A204.1 (cell line): ENCODE results near the gene SNX8.
"Not testable (repeated sequence)": the region's sequence is repeated elsewhere in the genome, so short reads cannot be mapped to it uniquely, and the experiment has no call there.

Experiments
- FAIRE-seq: peaks from 2 replicates; lab custom pipeline; 2012; peaks lifted over from hg19 to GRCh38; lab: Jason Lieb, UNC

SNX8 gene, protein sequence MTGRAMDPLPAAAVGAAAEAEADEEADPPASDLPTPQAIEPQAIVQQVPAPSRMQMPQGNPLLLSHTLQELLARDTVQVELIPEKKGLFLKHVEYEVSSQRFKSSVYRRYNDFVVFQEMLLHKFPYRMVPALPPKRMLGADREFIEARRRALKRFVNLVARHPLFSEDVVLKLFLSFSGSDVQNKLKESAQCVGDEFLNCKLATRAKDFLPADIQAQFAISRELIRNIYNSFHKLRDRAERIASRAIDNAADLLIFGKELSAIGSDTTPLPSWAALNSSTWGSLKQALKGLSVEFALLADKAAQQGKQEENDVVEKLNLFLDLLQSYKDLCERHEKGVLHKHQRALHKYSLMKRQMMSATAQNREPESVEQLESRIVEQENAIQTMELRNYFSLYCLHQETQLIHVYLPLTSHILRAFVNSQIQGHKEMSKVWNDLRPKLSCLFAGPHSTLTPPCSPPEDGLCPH

DNA sequence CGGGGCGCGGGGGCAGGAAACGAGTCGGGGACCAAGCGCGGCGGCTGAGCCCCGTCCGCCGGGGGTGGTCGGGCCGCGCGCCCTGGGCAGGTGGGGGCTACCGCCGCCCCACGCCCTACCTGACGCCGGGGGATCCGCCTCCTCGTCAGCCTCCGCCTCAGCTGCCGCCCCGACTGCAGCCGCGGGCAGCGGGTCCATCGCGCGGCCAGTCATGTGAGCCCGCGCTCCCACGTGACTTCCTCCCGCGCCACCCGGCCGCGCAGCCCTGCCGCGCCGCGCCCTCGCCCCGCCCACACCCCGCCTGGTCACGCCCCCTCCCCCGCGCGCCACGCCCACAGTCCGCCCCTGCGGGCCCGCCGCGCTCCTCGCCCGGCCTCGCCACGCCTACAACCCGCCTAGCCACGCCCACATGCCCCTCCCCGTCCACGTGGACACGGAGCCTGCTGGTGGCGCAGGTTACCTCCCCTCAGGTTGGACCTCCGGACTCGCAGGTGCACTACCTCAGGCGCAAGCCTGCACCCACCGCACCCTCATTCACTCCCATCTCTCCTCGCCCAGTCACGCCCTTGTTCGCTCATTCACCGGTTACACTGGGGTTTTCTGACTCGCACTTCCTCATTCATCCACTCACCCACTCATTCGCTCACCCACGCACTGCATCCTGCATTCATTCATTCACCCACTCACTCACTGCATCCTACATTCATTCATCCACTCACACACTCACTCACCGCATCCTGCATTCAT, at the start of gene SNX8:
Gene SNX8 (minus strand): TSS at position 233 of the 747 bp plus-strand sequence. CDS start 20 bp downstream, at position 213.
- no peak for FAIRE-seq

DNA sequence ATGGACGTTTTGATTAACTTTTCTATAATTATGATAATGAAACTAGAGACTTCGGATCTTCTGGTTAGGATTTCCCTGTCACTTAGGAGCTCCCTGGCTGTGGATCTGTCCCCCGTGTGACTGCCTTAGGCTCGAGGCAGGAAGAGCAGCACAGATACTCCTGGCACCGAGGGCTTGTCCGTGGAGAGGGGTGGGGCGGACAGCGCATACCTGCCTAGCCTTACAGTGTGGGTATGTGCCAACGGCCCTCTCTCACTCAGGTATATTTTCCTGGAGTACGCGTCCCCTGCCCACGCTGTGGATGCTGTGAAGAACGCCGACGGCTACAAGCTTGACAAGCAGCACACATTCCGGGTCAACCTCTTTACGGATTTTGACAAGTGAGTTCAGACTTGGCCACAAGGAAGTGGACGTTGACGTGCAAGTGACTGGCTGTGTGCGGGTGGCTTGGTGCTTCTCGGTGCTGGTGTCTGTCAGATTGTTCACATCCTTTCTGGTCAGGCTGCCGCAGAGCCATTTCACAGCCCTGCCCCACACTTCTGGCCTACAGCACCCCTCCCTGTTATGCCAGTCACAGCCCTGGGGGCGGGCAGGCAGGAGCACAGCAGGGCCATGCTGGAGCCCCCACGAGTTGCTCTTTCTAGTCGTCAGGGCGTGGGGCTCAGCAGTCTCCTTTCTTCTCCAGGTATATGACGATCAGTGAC, 48.3 kb upstream of the SNX8 start:
- FAIRE-seq = no peak

DNA sequence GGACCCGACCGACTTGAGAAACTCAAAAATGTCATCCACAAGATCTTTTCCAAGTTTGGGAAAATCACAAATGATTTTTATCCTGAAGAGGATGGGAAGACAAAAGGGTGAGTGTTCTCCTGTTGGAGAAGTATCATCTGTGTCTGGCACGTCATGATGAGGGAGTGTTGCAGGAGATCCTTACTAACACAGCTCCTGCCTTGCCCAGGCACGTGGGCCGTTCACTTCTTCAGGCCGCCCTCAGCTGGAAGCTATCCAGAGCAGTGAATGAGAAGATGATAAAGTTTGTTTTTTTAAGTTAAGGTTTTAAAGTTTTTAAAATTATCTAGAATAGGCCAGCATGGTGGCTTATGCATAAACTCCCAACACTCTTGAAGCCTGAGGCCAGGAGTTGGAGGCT, 46.6 kb upstream of the SNX8 start:
- no peak for FAIRE-seq

DNA sequence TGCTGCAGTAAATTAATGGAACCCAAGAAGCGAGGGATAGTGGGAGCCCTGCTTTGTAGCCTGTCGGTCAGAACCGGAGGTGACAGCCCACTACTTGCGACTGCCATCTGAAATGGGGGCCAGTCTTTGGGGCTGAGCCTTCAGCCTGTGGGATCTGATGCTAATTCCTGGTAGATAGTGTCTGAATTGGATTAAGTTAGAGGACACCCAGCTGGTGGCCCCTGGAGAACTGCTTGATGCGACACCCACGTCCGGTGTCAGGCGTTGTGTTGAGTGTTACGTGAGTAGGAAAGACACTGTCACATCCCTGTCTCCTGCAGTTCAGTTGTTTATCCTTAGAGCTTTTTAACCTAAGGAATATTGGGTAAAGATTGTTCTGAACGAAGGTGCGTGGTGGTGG, 45.4 kb upstream of the SNX8 start:
- FAIRE-seq = no peak

DNA sequence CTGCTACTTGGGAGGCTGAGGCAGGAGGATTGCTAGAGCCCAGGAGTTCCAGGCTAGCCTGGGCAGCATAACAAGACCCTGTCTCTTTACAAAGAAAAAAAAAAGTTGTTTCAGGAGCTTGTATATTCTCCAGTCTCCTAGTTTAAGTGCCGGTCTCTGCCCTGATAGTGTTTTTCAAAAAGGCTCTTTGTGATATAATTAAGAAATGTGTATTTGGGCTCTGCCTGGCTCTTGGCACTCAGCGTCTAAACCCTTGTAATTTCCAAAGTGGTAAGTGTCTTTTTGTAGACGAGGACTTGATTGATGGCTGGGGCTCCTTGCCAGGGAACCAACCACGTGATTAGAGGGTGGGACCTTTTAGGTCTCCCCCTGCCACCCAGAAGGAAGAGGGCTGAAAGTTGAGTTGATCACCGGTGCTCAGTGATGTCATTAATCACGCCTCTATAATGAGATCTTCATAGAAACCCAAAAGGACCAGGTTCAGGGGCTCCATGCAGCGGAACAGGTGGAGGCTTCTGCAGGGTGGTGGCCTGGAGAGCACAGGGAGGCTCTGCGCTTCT, 44.8 kb upstream of the SNX8 start:
- FAIRE-seq = no peak

DNA sequence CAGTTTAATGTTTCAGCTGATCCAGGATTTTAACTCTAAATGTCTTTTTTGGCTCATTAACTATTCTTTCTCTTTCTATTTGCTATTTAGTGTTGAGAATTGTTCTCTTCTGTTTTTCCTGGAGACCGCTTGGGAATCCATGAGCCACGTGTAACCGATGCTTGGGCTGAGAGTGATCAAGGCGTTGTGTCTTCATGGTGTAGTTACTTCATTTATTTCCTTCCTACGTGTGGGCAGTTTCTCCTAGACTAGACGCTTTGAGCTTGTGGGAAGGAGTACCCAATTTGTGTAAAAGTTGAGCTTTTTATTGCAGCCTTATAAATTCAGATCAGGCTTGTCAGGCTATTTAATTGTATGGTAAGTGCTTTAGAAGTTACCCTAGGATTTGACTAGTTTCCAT, 43.3 kb upstream of the SNX8 start:
- no peak for FAIRE-seq

DNA sequence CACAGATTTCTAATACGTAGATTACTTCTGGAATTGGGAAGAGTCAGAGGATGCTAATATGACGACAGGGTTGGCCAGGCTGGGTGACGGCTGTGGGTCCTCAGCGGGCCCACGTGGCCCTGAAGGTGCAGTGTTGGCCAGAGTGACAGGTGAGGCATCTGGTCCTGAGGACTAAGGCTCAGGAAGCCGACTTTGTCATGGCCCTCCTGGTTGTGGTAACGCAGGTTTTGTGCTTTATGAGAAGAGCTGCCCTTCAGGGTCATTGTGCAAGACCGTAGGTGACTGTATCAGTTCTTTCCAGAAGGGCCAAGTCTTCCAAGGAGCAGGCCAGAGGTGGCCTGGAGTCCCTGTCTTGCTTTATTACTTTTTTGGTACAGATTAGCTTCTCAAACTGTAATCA, 42.9 kb upstream of the SNX8 start:
- FAIRE-seq = no peak

DNA sequence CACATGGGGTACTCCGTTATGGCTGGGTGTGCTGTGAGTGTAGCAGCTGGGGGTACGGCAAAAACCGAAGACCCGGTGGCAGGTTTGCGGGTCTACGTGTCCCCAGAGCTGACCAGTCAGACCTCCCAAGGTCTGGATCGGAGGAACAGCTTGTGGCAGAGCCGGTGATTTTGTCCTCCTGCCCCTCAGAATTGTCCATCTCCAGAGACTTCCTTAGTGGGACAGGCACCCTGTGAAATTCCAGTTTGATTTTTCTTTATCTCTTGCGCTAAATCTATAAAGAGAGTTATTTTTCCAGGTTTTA, 41.4 kb upstream of the SNX8 start:
- FAIRE-seq = no peak

DNA sequence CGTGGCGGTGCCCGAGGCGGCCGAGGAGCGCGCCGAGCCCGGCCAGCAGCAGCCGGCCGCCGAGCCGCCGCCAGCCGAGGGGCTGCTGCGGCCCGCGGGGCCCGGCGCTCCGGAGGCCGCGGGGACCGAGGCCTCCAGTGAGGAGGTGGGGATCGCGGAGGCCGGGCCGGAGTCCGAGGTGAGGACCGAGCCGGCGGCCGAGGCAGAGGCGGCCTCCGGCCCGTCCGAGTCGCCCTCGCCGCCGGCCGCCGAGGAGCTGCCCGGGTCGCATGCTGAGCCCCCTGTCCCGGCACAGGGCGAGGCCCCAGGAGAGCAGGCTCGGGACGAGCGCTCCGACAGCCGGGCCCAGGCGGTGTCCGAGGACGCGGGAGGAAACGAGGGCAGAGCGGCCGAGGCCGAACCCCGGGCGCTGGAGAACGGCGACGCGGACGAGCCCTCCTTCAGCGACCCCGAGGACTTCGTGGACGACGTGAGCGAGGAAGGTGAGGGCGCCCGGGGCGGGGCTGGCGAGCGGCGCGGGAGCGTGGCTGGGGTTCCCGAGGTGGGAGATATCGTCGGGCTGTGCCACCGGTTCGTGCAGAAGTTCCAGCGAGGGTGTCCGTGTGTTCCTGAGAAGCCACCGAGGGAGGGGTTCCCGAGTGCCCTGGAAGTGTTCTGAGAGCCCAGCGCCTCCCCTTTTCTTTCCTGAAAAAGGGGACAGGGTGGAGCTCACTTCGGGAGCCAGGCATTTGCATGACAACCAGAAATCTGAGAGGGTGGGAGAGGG, 40.9 kb upstream of the SNX8 start:
- FAIRE-seq = no peak

DNA sequence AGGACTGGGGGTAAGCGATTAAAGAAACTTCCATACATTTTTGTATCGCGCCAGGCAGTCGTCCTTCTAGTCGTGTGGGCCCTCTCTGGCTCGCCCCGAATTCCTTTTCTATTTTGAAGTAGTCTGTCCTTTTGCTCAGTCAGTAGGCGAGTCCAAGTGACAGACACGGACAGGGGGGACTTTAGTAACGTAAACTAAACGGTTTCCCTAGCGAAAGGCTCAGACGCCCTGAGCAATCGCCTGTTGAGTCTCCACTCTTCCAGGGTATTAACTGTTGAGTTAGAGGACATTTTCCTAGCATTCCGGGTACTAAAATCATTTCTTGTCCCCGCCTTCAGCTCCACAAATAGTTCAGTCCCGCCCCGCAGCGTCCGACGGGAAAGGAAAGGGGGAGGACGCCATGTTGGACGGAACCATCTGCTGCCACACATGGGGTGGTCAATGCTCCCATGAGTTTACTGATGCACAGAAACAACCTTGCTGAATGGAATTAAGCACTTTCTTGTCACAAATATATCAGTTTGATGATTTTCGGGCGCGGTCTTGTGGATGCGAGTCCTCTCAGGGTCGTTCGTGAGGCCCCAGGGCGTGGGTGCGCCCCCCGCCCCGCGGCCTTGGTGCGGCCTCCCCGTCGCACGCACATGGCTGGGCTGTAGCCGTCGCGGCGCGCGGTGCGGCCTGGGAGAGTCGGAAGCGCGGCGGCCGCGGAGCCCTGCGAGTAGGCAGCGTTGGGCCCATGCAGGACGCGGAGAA, 40.1 kb upstream of the SNX8 start, which contains the start of gene EIF3B:
Gene EIF3B (plus strand): TSS at position 642 of the 753 bp plus-strand sequence. CDS start 95 bp downstream, at position 737.
- FAIRE-seq = no peak

DNA sequence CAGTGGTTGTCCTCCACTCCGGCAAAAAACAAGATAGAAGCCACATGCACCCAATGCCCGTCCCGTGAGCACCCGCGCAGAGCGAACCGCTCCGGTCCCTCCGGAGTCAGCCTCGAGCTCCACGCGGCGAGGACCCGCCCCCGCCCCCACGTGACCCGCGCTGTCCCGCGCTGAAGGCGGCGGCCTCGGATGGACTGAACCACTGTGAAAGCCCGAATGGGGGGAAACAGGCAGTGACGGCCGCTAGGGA, 39.6 kb upstream of the SNX8 start:
- FAIRE-seq = no peak

DNA sequence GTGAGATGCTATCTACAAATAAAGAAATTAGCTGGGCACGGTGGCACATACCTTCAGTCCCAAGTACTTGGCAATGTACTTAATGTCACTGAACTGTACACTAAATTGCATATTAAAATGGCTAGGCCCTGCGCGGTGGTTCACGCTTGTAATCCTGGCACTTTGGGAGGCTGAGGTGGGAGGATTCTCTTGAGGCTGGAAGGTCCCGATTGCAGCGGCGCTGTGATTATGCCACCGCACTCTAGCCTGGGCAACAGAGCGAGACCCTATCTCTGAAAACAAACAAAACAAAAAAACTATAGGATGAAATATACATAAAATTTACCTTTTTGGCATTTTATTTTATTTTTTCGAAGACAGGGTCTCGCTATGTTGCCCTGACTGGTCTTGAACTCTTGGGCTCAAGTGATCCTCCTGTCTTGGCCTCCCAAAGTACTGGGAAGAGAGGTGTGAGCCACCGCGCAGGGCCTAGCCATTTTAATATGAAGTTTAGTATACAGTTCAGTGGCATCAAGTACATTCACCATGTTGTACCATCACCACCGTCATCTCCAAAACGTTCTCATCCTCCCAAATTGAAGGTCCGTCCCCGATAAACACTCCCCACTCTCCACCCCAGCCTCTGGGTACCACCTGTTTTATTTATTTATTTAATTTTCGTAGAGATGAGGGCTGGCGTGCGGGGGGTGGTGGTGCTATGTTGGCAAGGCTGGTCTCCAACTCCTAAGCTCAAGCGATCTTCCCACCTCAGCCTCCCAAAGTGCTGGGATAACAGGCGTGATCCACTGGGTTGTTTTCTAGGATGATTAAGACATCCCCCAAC, 39.1 kb upstream of the SNX8 start:
- FAIRE-seq = no peak

DNA sequence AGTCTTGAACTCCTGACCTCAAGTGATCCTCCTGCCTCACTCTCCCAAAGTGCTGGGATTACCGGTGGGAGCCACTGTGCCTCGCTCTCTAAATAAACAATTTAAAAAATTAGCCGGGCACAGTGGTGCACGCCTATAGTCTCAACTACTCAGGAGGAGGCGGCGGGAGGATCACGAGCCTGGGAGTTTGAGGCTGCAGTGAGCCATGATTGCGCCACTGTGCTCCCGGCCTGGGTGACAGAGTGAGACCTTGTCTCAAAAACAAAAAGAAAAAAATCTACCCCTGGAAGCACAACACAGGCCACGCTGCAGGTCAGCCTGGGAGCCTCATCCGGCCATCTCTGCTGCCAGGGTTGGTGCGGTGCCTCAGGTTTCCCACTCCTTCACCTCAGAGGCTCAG, 36.6 kb upstream of the SNX8 start:
- no peak for FAIRE-seq

DNA sequence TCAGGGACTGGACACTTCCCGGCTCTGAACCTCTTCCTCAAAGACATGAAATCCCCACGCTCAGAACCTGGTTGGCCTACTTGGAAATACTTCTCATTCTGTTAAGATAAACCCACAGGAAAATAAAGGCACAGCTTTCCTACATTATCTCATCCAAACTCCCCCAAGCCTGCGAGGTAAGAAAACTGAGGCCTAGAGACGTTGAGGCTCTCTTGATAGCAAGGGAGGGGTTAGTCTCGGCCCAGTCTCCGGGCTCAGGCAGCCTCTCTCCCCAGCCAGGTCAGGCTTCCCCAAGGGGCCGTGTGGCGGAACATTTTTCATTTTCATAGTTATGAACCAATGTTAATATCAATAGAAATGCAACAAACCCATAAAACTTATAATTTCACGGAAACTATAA, 35.8 kb upstream of the SNX8 start:
- no peak for FAIRE-seq

DNA sequence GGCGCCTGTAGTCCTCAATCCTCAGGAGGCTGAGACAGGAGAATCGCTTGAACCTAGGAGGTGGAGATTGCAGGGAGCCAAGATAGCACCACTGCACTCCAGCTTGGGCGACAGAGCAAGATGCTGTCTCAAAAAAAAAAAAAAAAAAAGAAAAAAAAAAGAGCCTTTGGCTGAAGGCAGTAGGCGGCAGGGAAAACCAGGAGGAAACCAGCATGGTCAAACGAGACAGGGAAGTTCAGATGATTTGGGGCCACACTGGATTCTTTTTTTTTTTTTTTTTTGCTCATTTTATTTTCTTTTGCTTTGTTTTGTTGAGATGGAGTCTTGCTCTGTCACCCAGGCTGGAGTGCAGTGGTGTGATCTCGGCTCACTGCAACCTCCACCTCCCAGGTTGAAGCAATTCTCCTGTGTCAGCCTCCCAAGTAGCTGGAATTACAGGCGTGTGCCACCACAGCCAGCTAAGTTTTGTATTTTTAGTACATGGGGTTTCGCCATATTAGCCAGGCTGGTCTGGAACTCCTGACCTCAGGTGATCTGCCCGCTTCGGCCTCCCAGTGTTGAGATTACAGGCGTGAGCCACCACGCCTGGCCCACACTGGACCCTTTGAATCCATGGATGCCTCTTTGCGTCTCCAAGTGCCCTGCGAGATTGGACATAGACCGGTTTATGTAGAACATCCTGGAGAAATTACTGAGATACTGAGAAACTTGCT, 33.3 kb upstream of the SNX8 start:
- not testable (repeated sequence) for FAIRE-seq

DNA sequence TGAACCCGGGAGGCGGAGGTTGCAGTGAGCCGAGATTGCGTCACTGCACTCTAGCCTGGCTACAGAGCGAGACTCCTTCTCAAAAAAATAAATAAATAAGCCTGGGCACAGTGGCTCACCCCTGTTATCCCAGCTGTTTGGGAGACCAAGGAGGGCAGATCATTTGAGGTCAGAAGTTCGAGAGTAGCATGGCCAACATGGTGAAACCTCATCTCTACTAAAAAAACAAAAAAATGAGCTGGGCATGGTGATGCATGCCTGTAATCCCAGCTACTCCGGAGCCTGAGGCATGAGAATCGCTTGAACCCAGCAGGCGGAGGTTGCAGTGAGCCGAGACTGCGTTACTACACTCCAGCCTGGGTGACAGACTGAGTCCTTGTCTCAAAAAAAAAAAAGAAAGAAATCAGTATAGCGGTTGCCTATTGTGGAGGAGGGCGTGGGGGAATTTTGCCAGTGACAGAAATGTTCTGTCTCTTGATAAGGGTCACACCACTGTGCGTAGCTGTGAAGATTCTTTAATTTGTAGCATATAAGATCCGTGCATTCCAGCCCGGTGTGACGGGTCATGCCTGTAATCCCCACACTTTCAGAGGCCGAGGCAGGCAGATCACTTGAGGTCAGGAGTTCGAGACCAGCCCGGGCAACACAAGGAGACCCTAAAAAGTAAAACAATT, 22.5 kb upstream of the SNX8 start:
- FAIRE-seq = no peak

DNA sequence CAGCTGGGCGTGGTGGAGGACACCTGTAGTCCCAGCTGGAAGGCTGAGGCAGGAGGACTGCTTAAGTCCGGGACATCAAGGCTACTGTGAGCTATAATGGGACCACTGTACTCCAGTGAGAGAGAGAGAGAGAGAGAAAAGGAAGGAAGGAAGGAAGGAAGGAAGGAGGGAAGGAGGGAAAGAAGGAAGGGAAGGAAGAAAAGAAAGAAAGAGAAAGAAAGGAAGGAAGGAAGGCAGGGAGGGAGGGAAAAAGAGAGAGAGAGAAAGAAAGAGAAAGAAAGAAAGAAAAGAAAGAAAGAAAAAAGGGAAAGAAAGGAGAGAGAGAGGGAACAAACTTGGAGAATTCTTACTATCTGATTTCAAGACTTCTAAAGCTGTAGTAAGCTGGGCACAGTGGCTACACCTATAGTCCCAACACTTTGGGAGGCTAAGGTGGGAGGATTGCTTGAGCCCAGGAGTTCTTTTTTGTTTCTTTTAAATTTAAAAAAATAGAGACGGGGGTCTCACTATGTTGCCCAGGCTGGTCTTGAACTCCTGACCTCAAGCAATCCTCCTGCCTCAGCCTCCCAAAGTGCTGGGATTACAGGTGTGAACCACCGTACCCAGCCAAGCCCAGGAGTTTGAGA, 18.5 kb upstream of the SNX8 start:
- FAIRE-seq = not testable (repeated sequence)

DNA sequence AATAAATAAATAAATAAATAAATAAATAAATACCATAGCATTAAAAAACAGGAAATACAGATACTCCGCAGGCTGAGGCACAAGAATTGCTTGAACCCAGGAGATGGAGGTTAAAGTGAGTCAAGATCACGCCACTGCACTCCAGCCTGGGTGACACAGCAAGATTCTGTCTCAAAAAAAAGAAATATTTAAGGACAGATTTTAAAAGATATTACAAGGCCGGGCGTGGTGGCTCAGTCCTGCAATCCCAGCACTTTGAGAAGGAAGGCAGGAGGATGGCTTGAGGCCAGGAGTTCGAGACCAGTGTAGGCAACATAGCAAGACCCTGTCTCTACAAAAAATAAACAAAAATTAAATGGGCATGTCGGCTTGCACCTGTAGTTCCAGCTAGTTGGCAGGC, 17.5 kb upstream of the SNX8 start:
- no peak for FAIRE-seq

DNA sequence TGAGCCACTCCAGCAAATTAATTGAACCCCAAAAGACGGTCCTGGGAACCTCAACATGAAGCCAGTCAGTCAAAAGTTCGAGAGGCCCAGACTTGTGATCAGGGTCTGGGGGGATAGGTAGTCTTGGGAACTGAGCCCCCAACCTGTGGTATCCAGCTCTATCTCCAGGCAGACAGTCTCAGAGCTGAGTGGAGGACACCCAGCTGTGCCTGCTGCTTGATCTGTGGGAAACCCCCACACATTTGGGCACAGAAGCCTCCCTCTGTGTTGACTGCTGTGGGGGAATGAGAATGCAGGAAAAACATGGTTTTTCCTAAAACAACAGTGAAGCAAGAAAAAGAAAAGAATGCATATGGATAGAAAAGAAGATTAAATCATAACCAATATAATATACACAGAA, 16.3 kb upstream of the SNX8 start:
- no peak for FAIRE-seq
